Fibroblast of villous mesenchyme (primary cell): Measurements from ENCODE around the gene AP1G1. TPM values are rescaled to one million over a fixed set of nuclear protein-coding genes. Genes with fewer than 3 reads are reported as not detected.

Source experiments
- DNase-seq: peaks from one replicate; pipeline ENCODE4 v3.0.0-alpha.2; 2010; ENCODE audit warnings: low read depth
- H3K4me3 ChIP-seq: 2 replicates; pipeline ENCODE4 v1.5.1; 2011; ENCODE audit warnings: low read depth, mild to moderate bottlenecking, low read length
- total RNA-seq: library from RNA; depleted of rRNA; stranded (reverse); fragments of >200 nt; gene quantifications from 2 replicates; pipeline ENCODE4 v1.2.3, GENCODE V29; 2012
- TF ChIP-seq, protein P1 (sequence below): IDR thresholded peaks from 2 replicates; pipeline ENCODE4 v1.5.1; 2012; ENCODE audit warnings: low read depth, mild to moderate bottlenecking, low read length; ENCODE audit not compliant: insufficient read depth

AP1G1 gene
- total RNA-seq, 1 donor, result 117 TPM

GRCh38 chr16:71722801-71723536, 85.7 kb downstream of the AP1G1 start:
- peak overlapping the region; percentile 88 for H3K4me3 ChIP-seq
- peak; percentile 67 for DNase-seq
- TF ChIP-seq, protein P1, sequence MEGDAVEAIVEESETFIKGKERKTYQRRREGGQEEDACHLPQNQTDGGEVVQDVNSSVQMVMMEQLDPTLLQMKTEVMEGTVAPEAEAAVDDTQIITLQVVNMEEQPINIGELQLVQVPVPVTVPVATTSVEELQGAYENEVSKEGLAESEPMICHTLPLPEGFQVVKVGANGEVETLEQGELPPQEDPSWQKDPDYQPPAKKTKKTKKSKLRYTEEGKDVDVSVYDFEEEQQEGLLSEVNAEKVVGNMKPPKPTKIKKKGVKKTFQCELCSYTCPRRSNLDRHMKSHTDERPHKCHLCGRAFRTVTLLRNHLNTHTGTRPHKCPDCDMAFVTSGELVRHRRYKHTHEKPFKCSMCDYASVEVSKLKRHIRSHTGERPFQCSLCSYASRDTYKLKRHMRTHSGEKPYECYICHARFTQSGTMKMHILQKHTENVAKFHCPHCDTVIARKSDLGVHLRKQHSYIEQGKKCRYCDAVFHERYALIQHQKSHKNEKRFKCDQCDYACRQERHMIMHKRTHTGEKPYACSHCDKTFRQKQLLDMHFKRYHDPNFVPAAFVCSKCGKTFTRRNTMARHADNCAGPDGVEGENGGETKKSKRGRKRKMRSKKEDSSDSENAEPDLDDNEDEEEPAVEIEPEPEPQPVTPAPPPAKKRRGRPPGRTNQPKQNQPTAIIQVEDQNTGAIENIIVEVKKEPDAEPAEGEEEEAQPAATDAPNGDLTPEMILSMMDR, result no peak

- DNase-seq, result no peak
- H3K4me3 ChIP-seq, result no peak overlapping the region
- TF ChIP-seq, protein P1, result no peak
These were observed 87.4 kb downstream of the AP1G1 start for GRCh38 chr16:71721066-71721740.

GRCh38 chr16:71712501-71712900, 96.1 kb downstream of the AP1G1 start:
- no peak for DNase-seq
- TF ChIP-seq, protein P1, result no peak
- H3K4me3 ChIP-seq, result no peak overlapping the region

DNA sequence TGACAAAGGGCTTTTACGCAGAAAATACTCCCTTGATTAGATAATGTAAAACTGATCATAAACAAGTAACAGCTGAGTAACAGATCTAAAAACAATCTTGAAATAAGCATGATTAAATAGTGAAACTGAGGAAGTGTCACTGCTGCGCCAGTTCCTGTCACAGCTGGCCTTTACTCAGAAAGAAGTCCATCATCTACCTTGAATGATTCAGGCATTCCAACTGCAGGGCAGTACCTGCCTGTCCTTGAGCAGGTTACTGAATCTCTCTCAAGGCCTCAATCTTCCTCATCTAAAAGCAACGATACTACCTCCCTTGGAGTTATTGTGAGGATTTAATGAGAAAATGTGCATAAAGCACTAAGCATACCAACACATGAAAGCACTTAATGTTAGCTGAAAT, 96.8 kb downstream of the AP1G1 start:
- no peak for DNase-seq
- TF ChIP-seq, protein P1, result no peak

DNA sequence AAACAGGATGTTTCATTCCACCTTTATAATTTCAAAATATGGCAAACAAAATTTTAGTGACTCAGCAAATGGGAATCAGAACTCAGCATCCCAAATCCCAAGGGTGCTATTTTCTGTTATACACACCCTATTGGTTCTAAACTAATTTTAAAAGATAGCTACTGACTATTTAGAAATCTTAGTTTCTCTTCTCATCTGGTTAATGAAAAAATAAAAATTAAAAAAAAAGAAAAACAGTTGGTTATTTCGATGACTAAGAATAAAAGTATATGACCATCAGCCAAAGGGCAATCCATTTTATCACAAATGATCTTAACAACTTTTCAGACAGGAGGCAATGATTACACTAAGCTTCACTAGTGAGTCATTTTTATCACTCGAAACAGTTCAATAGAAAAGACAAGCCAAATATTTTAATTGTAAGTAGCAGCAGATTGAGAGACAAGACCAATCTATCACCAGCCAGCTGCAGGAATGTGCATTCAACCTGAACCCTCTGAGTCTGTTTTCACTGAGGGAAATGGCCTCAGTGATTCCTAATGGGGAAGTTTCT, 99.3 kb downstream of the AP1G1 start:
- H3K4me3 ChIP-seq, result no peak overlapping the region
- peak; percentile 60 for DNase-seq
- TF ChIP-seq, protein P1, result no peak

More for the DNA sequence above, 96.8 kb downstream of the AP1G1 start:
- no peak overlapping the region for H3K4me3 ChIP-seq

DNA sequence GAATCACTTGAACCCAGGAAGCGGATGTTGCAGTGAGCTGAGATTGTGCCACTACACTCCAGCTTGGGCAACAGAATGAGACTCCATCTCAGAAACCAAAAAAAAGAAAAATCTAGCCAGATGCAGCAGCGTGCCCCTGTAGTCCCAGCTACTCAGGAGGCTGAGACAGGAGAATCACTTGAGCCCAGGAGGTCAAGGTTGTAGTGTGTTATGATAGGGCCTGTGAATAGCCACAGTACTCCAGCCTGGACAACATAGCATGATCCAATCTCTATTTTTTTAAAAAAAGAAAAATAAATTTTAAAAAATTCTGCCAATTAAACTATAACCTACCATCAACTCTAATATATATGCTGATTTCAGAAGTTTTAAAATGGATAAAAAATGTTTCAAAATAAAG, 99.9 kb downstream of the AP1G1 start:
- H3K4me3 ChIP-seq, result no peak overlapping the region
- DNase-seq, result no peak
- TF ChIP-seq, protein P1, result no peak
